H1 (cell line): ENCODE measurements around the gene PRSS38. TPM values are rescaled to one million over a fixed set of nuclear protein-coding genes. Genes with fewer than 3 reads are reported as not detected.

Source experiments
- CTCF ChIA-PET: fragments of 300-600 bp; sonication (Branson Sonifier 250); formaldehyde crosslinking; loops from one replicate; lab custom pipeline; 2021; ENCODE audit not compliant: partially characterized antibody; lab: Charles Lee
- POLR2A ChIA-PET: fragments of 300-600 bp; sonication (Branson Sonifier 250); formaldehyde crosslinking; loops from one replicate; lab custom pipeline; 2021; ENCODE audit warnings: inconsistent platforms; ENCODE audit not compliant: partially characterized antibody; lab: Charles Lee
- DNase-seq, 2 experiments: peaks; one replicate each; pipeline versions ENCODE4 v3.0.0 to v3.0.0-alpha.2; 2010 to 2022; ENCODE audit warnings: low spot score in 2 of 2, low read depth in 1 of 2, mixed read lengths in 1 of 2
- FAIRE-seq: peaks from 2 replicates; lab custom pipeline; 2011; peaks lifted over from hg19 to GRCh38; lab: Jason Lieb, UNC
- H2AFZ ChIP-seq: 2 replicates; pipeline ENCODE4 v1.8.1; 2012; ENCODE audit warnings: low read length, inconsistent platforms
- H2AK5ac ChIP-seq: 2 replicates; pipeline ENCODE4 v1.6.1; 2013; ENCODE audit warnings: low read depth, low read length
- H2BK120ac ChIP-seq: replicated peaks from 2 replicates; pipeline ENCODE3; 2013; ENCODE audit warnings: low read depth, low read length, inconsistent platforms
- H2BK12ac ChIP-seq: 2 replicates; pipeline ENCODE4 v1.6.1; 2013; ENCODE audit warnings: low read depth, low read length
- H2BK15ac ChIP-seq: 2 replicates; pipeline ENCODE4 v1.6.1; 2013; ENCODE audit warnings: low read length
- H2BK20ac ChIP-seq: 2 replicates; pipeline ENCODE4 v1.6.1; 2013; ENCODE audit warnings: low read length
- H2BK5ac ChIP-seq: 2 replicates; pipeline ENCODE4 v1.6.1; 2013; ENCODE audit warnings: low read depth, low read length
- H3K14ac ChIP-seq: 2 replicates; pipeline ENCODE4 v1.6.1; 2013; ENCODE audit warnings: inconsistent platforms; ENCODE audit not compliant: insufficient read length
- H3K18ac ChIP-seq: 2 replicates; pipeline ENCODE4 v1.6.1; 2013; ENCODE audit warnings: low read length; ENCODE audit errors: extremely low read depth
- H3K23ac ChIP-seq: 2 replicates; pipeline ENCODE4 v1.6.1; 2013; ENCODE audit warnings: inconsistent platforms; ENCODE audit not compliant: insufficient read length
- H3K23me2 ChIP-seq: 2 replicates; pipeline ENCODE4 v1.6.1; 2013; ENCODE audit warnings: low read depth, low read length
- H3K27ac ChIP-seq: 2 replicates; pipeline ENCODE4 v1.6.1; 2011; ENCODE audit warnings: low read depth, low read length, inconsistent platforms
- H3K27me3 ChIP-seq, 4 experiments: replicated peaks in 1 of 4; 1 replicate in 1 of 4; 2 replicates in 3 of 4; pipeline versions ENCODE4 v1.6.1 to v1.8.1; 2011 to 2013; ENCODE audit warnings: low read length in 3 of 4, mild to moderate bottlenecking in 3 of 4, inconsistent platforms in 2 of 4, mixed read lengths in 2 of 4, moderate library complexity in 1 of 4; ENCODE audit not compliant: control insufficient read depth in 3 of 4, insufficient read depth in 3 of 4; ENCODE audit errors: extremely low read depth in 1 of 4
- H3K36me3 ChIP-seq, 4 experiments: 2 replicates each; pipeline versions ENCODE4 v1.6.1 to v1.8.1; 2011 to 2013; ENCODE audit warnings: mild to moderate bottlenecking in 4 of 4, low read length in 3 of 4, moderate library complexity in 2 of 4, control low read depth in 1 of 4, inconsistent platforms in 1 of 4; ENCODE audit not compliant: insufficient read depth in 4 of 4, control insufficient read depth in 2 of 4
- H3K4ac ChIP-seq: replicated peaks from 2 replicates; pipeline ENCODE3; 2013; ENCODE audit warnings: low read length, low read depth, mixed read lengths, inconsistent platforms; ENCODE audit not compliant: insufficient read length
- H3K4me1 ChIP-seq, 4 experiments: replicated peaks in 1 of 4; 1 replicate in 1 of 4; 2 replicates in 3 of 4; pipeline versions ENCODE4 v1.6.1 to v1.8.1; 2011 to 2013; ENCODE audit warnings: low read length in 3 of 4, inconsistent platforms in 2 of 4, mixed read lengths in 1 of 4; ENCODE audit not compliant: insufficient read depth in 4 of 4, control insufficient read depth in 3 of 4
- H3K4me2 ChIP-seq, 2 experiments: 2 replicates each; pipeline versions ENCODE4 v1.6.1 to v1.8.1; 2011 to 2013; ENCODE audit warnings: low read depth in 2 of 2, low read length in 2 of 2, control low read depth in 1 of 2, inconsistent platforms in 1 of 2, mild to moderate bottlenecking in 1 of 2; ENCODE audit not compliant: insufficient read depth in 1 of 2
- H3K4me3 ChIP-seq, 4 experiments: fragments of 200-600, 300-600 bp in 1 of 4; sonication (generic), shearing (Covaris generic), sonication (Bioruptor Twin) in 1 of 4; 2 replicates each; pipeline versions ENCODE4 v1.5.1 to v1.8.1; 2011 to 2016; ENCODE audit warnings: low read length in 4 of 4, low read depth in 3 of 4, control low read depth in 2 of 4, inconsistent platforms in 2 of 4, mild to moderate bottlenecking in 2 of 4, mixed read lengths in 1 of 4, moderate library complexity in 1 of 4; ENCODE audit not compliant: insufficient read depth in 2 of 4; ENCODE audit errors: extremely low read depth in 1 of 4
- H3K56ac ChIP-seq: replicated peaks from 2 replicates; pipeline ENCODE3; 2013; ENCODE audit warnings: low read depth, mild to moderate bottlenecking, mixed read lengths, low read length, inconsistent platforms; ENCODE audit not compliant: insufficient read length
- H3K79me1 ChIP-seq: 2 replicates; pipeline ENCODE4 v1.6.1; 2013; ENCODE audit warnings: low read depth, low read length, control low read depth
- H3K79me2 ChIP-seq, 2 experiments: 2 replicates each; pipeline versions ENCODE4 v1.6.1 to v1.8.1; 2012 to 2013; ENCODE audit warnings: low read length in 2 of 2, mild to moderate bottlenecking in 2 of 2, inconsistent platforms in 1 of 2; ENCODE audit not compliant: insufficient read depth in 2 of 2, control insufficient read depth in 1 of 2
- H3K9ac ChIP-seq, 4 experiments: replicated peaks in 1 of 4; 1 replicate in 1 of 4; 2 replicates in 3 of 4; pipeline versions ENCODE4 v1.6.1 to v1.8.1; 2011 to 2013; ENCODE audit warnings: low read depth in 3 of 4, low read length in 3 of 4, control low read depth in 2 of 4, mild to moderate bottlenecking in 2 of 4, moderate library complexity in 2 of 4, inconsistent platforms in 1 of 4; ENCODE audit errors: extremely low read depth in 1 of 4
- H3K9me3 ChIP-seq, 2 experiments: 2 replicates each; pipeline versions ENCODE4 v1.6.1 to v1.8.1; 2012 to 2013; ENCODE audit warnings: mild to moderate bottlenecking in 2 of 2, moderate library complexity in 2 of 2, control low read depth in 1 of 2, inconsistent platforms in 1 of 2, low read depth in 1 of 2, low read length in 1 of 2, mixed read lengths in 1 of 2; ENCODE audit not compliant: insufficient read depth in 2 of 2
- H4K20me1 ChIP-seq, 2 experiments: replicated peaks in 1 of 2; 2 replicates each; pipeline versions ENCODE3 to v1.8.1; 2011 to 2013; ENCODE audit warnings: inconsistent platforms in 2 of 2, low read length in 2 of 2, mild to moderate bottlenecking in 1 of 2; ENCODE audit not compliant: insufficient read depth in 2 of 2, control insufficient read depth in 1 of 2
- H4K5ac ChIP-seq: 2 replicates; pipeline ENCODE4 v1.6.1; 2013; ENCODE audit warnings: low read length, low read depth, mixed read lengths, inconsistent platforms; ENCODE audit not compliant: insufficient read length
- H4K8ac ChIP-seq: 2 replicates; pipeline ENCODE4 v1.8.0; 2013; ENCODE audit warnings: mild to moderate bottlenecking, moderate library complexity, low read length, inconsistent platforms; ENCODE audit not compliant: insufficient read depth; ENCODE audit errors: extremely low read depth
- H4K91ac ChIP-seq: replicated peaks from 2 replicates; pipeline ENCODE3; 2013; ENCODE audit warnings: low read length, mixed read lengths, inconsistent platforms; ENCODE audit not compliant: insufficient read length
- FOSL1 ChIP-seq: IDR thresholded peaks from 2 replicates; pipeline ENCODE4 v1.6.1; 2011; ENCODE audit warnings: mild to moderate bottlenecking, low read depth, low read length, moderate library complexity; ENCODE audit not compliant: insufficient read depth
- KDM4A ChIP-seq: IDR thresholded peaks from one replicate; pipeline ENCODE4 v1.7.1; 2012; ENCODE audit warnings: low read depth, mild to moderate bottlenecking, moderate library complexity, low read length, inconsistent platforms; ENCODE audit not compliant: severe bottlenecking
- MAFK ChIP-seq: IDR thresholded peaks from 2 replicates; pipeline ENCODE4 v1.6.1; 2012; ENCODE audit warnings: low read depth, mild to moderate bottlenecking, improper control_type of control experiment, low read length
- NRF1 ChIP-seq: IDR thresholded peaks from 2 replicates; pipeline ENCODE4 v1.6.1; 2011; ENCODE audit warnings: mild to moderate bottlenecking, low read depth, low read length, improper control_type of control experiment
- POLR2AphosphoS5 ChIP-seq: IDR thresholded peaks from 2 replicates; pipeline ENCODE4 v1.6.1; 2011; ENCODE audit warnings: low read depth, low read length
- SP1 ChIP-seq: IDR thresholded peaks from 2 replicates; pipeline ENCODE4 v1.6.1; 2011; ENCODE audit warnings: low read depth, low read length
- SUZ12 ChIP-seq: fragments of 200-600 bp; sonication (generic); IDR thresholded peaks from 2 replicates; pipeline ENCODE4 v1.6.1; 2012; ENCODE audit warnings: mild to moderate bottlenecking, inconsistent platforms, low read length, moderate library complexity, mixed read lengths
- TAF1 ChIP-seq: IDR thresholded peaks from 2 replicates; pipeline ENCODE4 v1.6.1; 2011; ENCODE audit warnings: mild to moderate bottlenecking, low read depth, low read length
- WGBS, 2 experiments: shearing (Covaris generic) in 1 of 2; methylation state at CpG; one replicate each; pipeline versions ENCODE4 v1.1.6 to v1.1.7; 2013 to 2015; ENCODE audit warnings: low lambda C conversion rate in 2 of 2, mixed read lengths in 2 of 2, inconsistent platforms in 1 of 2, low coverage in 1 of 2, missing lambda C conversion rate in 1 of 2; ENCODE audit not compliant: insufficient replicate concordance in 2 of 2, insufficient coverage in 1 of 2, insufficient read length in 1 of 2; ENCODE audit errors: extremely low coverage in 1 of 2, missing lambda C conversion rate in 1 of 2; 5-methylcytosine and 5-hydroxymethylcytosine counted together
- polyA plus RNA-seq, 7 experiments: library from polyadenylated mRNA; depleted of rRNA in 3 of 7; stranded (reverse) in 5 of 7; unstranded in 2 of 7; fragments of >200 nt in 5 of 7; fragments of 200-250 nt in 2 of 7; gene quantifications; 1 replicate in 5 of 7; 2 replicates in 1 of 7; 4 replicates in 1 of 7; pipeline versions ENCODE4 v1.2.1 to v1.2.3, GENCODE V29; 2011 to 2013; ENCODE audit warnings: missing spikeins in 2 of 7, mixed read lengths in 2 of 7
- total RNA-seq: library from RNA; stranded (reverse); fragmentation: NEBNext Ultra II Directional; extraction: Animal tissue kit (Norgen Biotek cat#: 25700); gene quantifications from 2 replicates; pipeline ENCODE4 v1.2.1, GENCODE V29; 2021
- TF ChIP-seq, protein P1 (sequence below): IDR thresholded peaks from 2 replicates; pipeline ENCODE4 v1.6.1; 2012; ENCODE audit warnings: inconsistent platforms

Gene PRSS38
- total and polyA plus RNA-seq, 2 of the 8 experiments (the other 6 are each of a cell fraction or from before 2014, with no cell fraction given): not detected

- Histone ChIP-seq H4K5ac (no peak overlapping the region), H3K23ac (no peak overlapping the region), H3K23me2 (peaks cover 12% of the 10 kb centered on the region; the same call in 1 of the 2 replicates), H2BK20ac (no peak overlapping the region; the same call in 1 of the 2 replicates), H2AK5ac (peak overlapping the region; percentile 93; the same call in 1 of the 2 replicates), H3K4me2 (no peak overlapping the region), H2BK12ac (peak overlapping the region; percentile 94; the same call in 1 of the 2 replicates), H3K79me2 (no peaks in the 10 kb centered on the region), H3K27ac (no peak overlapping the region), H3K27me3 (no peaks in the 10 kb centered on the region), H3K9me3 (no peaks in the 10 kb centered on the region), H3K14ac (no peak overlapping the region), H3K9ac (no peak overlapping the region), H2BK5ac (peak overlapping the region; percentile 1; the same call in 1 of the 2 replicates), H2BK15ac (0 out of 2 replicates have a peak overlapping the region, but pooled peaks have one; percentile 81), H3K4me1 (peaks cover 0 to 26% (median 7%) of the 10 kb centered on the region in 4 experiments; a peak in 6 of 7 replicates), H3K79me1 (no peaks in the 10 kb centered on the region), H3K36me3 (no peaks in the 10 kb centered on the region), H4K20me1 (no peaks in the 10 kb centered on the region), H3K4ac (peak overlapping the region; percentile 89), H2AFZ (no peak overlapping the region), H3K18ac (no peak overlapping the region), H3K4me3 (no peak overlapping the region), H3K56ac (no peak overlapping the region), H2BK120ac (no peak overlapping the region), H4K8ac (peak overlapping the region; percentile 6), H4K91ac (peak overlapping the region; percentile 96)
- POLR2A ChIA-PET: interaction anchor here (0.6 kb wide), 3 partner anchors 29 to 139 kb away, joined by 3 read pairs; no protein-coding TSS in a partner anchor
- FAIRE-seq (no peak), DNase-seq (peak in 1 of 2 experiments; percentile 43)
- 91% methylated on average over 19 of the region's 19 CpGs; no CpG with 5 or more reads in 1 of the 2 experiments for WGBS, 2 experiments
- CTCF ChIA-PET: interaction anchor here (0.8 to 1.1 kb wide), 4 partner anchors 10 to 259 kb away, joined by 3 read pairs; no protein-coding TSS in a partner anchor
- TF ChIP-seq TAF1 (no peak), SP1 (no peak), FOSL1 (no peak), KDM4A (no peak), MAFK (no peak), SUZ12 (no peak), NRF1 (no peak), POLR2AphosphoS5 (no peak)
- TF ChIP-seq, protein P1, sequence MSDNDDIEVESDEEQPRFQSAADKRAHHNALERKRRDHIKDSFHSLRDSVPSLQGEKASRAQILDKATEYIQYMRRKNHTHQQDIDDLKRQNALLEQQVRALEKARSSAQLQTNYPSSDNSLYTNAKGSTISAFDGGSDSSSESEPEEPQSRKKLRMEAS: no peak
These were observed 75.9 kb downstream of the PRSS38 start for GRCh38 chr1:227891223-227891954.
